CD14-positive monocyte (primary cell): ENCODE results near the gene MYO1A. TPM values are rescaled to one million over a fixed set of nuclear protein-coding genes. Genes with fewer than 3 reads are reported as not detected.

Experiments
- DNase-seq, 3 donors: peaks; one replicate each; pipeline ENCODE4 v3.0.0-alpha.2; 2011 to 2022
- H2AFZ ChIP-seq: 2 replicates; pipeline ENCODE4 v1.6.0; 2012; ENCODE audit warnings: mild to moderate bottlenecking, low read depth, low read length, inconsistent platforms; ENCODE audit not compliant: insufficient read depth, poor library complexity, severe bottlenecking
- H3K27ac ChIP-seq, 2 donors: 1 replicate in 1 of 2; 2 replicates in 1 of 2; pipeline ENCODE4 v1.5.1; 2012 to 2013; ENCODE audit warnings: low read length in 2 of 2, control low read depth in 1 of 2, inconsistent platforms in 1 of 2, low read depth in 1 of 2, mild to moderate bottlenecking in 1 of 2
- H3K27me3 ChIP-seq, 2 donors: one replicate each; pipeline versions ENCODE4 v1.6.0 to v1.6.1; 2011 to 2013; ENCODE audit warnings: low read length in 2 of 2; ENCODE audit not compliant: control insufficient read depth in 2 of 2, insufficient read depth in 2 of 2
- H3K36me3 ChIP-seq, 2 donors: replicated peaks in 1 of 2; 1 replicate in 1 of 2; 2 replicates in 1 of 2; pipeline versions ENCODE4 v1.5.1 to v1.6.1; 2012 to 2013; ENCODE audit warnings: low read length in 2 of 2, control low read depth in 1 of 2, inconsistent platforms in 1 of 2, mild to moderate bottlenecking in 1 of 2; ENCODE audit not compliant: insufficient read depth in 2 of 2, control insufficient read depth in 1 of 2
- H3K4me1 ChIP-seq, 2 donors: 1 replicate in 1 of 2; 2 replicates in 1 of 2; pipeline versions ENCODE4 v1.5.1 to v1.6.1; 2012 to 2013; ENCODE audit warnings: low read length in 2 of 2, control low read depth in 1 of 2, inconsistent platforms in 1 of 2, mild to moderate bottlenecking in 1 of 2, moderate library complexity in 1 of 2; ENCODE audit not compliant: insufficient read depth in 2 of 2, control insufficient read depth in 1 of 2
- H3K4me2 ChIP-seq: replicated peaks from 2 replicates; pipeline ENCODE3; 2012; ENCODE audit warnings: low read length, moderate library complexity, mild to moderate bottlenecking; ENCODE audit not compliant: poor library complexity, severe bottlenecking; ENCODE audit errors: extremely low read depth
- H3K4me3 ChIP-seq, 3 experiments: fragments of 200-600 bp in 1 of 3; sonication (generic) in 1 of 3; replicated peaks in 1 of 3; 1 replicate in 2 of 3; 2 replicates in 1 of 3; pipeline ENCODE4 v1.5.1; 2011 to 2013; ENCODE audit warnings: low read length in 3 of 3, mild to moderate bottlenecking in 3 of 3, control low read depth in 2 of 3, low read depth in 2 of 3, inconsistent platforms in 1 of 3, moderate library complexity in 1 of 3
- H3K79me2 ChIP-seq: 2 replicates; pipeline ENCODE4 v1.6.0; 2012; ENCODE audit warnings: mild to moderate bottlenecking, control low read depth, inconsistent platforms, low read length, moderate library complexity; ENCODE audit not compliant: insufficient read depth
- H3K9ac ChIP-seq: 2 replicates; pipeline ENCODE4 v1.6.0; 2017; ENCODE audit warnings: low read length, mild to moderate bottlenecking; ENCODE audit not compliant: insufficient read depth, poor library complexity, severe bottlenecking
- H3K9me3 ChIP-seq, 2 donors: replicated peaks in 1 of 2; 1 replicate in 1 of 2; 2 replicates in 1 of 2; pipeline versions ENCODE4 v1.5.1 to v1.6.1; 2012 to 2013; ENCODE audit warnings: low read length in 2 of 2, control low read depth in 1 of 2; ENCODE audit not compliant: control insufficient read depth in 1 of 2, insufficient read depth in 1 of 2
- H4K20me1 ChIP-seq: 2 replicates; pipeline ENCODE4 v1.6.0; 2012; ENCODE audit warnings: mild to moderate bottlenecking, low read length, control low read depth, moderate library complexity; ENCODE audit not compliant: insufficient read depth
- H3K27ac Mint-ChIP-seq, 7 donors: one replicate each; pipeline ENCODE4 v1.8.0; 2020; ENCODE audit warnings: mild to moderate bottlenecking in 7 of 7, mixed read lengths in 7 of 7, moderate library complexity in 6 of 7, inconsistent platforms in 2 of 7
- H3K27me3 Mint-ChIP-seq, 3 donors: one replicate each; pipeline ENCODE4 v1.8.0; 2021 to 2022; ENCODE audit warnings: low read depth in 3 of 3, mild to moderate bottlenecking in 3 of 3, mixed read lengths in 3 of 3, moderate library complexity in 3 of 3, inconsistent platforms in 1 of 3
- H3K36me3 Mint-ChIP-seq, 2 donors: one replicate each; pipeline ENCODE4 v1.8.0; 2020; ENCODE audit warnings: mixed read lengths in 2 of 2, inconsistent platforms in 1 of 2, mild to moderate bottlenecking in 1 of 2
- H3K4me1 Mint-ChIP-seq: one replicate; pipeline ENCODE4 v1.8.0; 2020; ENCODE audit warnings: mild to moderate bottlenecking, mixed read lengths
- H3K4me3 Mint-ChIP-seq, 2 donors: one replicate each; pipeline ENCODE4 v1.8.0; 2020; ENCODE audit warnings: mild to moderate bottlenecking in 2 of 2, mixed read lengths in 2 of 2, moderate library complexity in 1 of 2
- H3K9me3 Mint-ChIP-seq, 7 donors: one replicate each; pipeline ENCODE4 v1.8.0; 2020 to 2022; ENCODE audit warnings: mixed read lengths in 7 of 7, mild to moderate bottlenecking in 6 of 7, moderate library complexity in 6 of 7, inconsistent platforms in 2 of 7
- CTCF ChIP-seq: fragments of 200-600 bp; IDR thresholded peaks from one replicate; pipeline ENCODE4 v1.8.0; 2022; ENCODE audit warnings: antibody characterized with exemption, mild to moderate bottlenecking
- WGBS: methylation state at CpG from one replicate; pipeline ENCODE4 v1.1.5; 2013; ENCODE audit warnings: missing lambda C conversion rate; ENCODE audit not compliant: insufficient coverage; 5-methylcytosine and 5-hydroxymethylcytosine counted together
- intact Hi-C, 2 donors: fragments of 100-400 bp; cut with micrococcal nuclease; formaldehyde crosslinking; loops; one replicate each; pipeline versions ENCODE4 v1.15.0 to v1.15.1; 2023
- polyA plus RNA-seq, 3 donors: library from polyadenylated mRNA; depleted of rRNA in 1 of 3; unstranded in 2 of 3; stranded (reverse) in 1 of 3; fragments of 300-500 nt in 2 of 3; fragments of >200 nt in 1 of 3; fragmentation: Illumina TruSeq in 2 of 3; gene quantifications; 1 replicate in 2 of 3; 2 replicates in 1 of 3; pipeline ENCODE4 v1.2.3, GENCODE V29; 2012 to 2021

The MYO1A gene
- polyA plus RNA-seq, 3 donors = 0.22 to 1.7 (median 1.3) TPM

DNA sequence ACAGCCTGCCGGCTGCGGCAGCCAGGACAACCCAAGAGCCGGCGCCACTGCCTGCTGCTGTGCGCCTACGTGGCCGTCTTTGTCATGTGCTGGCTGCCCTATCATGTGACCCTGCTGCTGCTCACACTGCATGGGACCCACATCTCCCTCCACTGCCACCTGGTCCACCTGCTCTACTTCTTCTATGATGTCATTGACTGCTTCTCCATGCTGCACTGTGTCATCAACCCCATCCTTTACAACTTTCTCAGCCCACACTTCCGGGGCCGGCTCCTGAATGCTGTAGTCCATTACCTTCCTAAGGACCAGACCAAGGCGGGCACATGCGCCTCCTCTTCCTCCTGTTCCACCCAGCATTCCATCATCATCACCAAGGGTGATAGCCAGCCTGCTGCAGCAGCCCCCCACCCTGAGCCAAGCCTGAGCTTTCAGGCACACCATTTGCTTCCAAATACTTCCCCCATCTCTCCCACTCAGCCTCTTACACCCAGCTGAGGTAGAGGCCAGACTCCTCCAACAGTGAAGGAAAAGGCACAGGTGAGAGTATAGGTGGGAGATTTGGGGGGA lies 53.9 kb downstream of the MYO1A start:
- Histone ChIP-seq H3K27ac (no peak overlapping the region), H4K20me1 (peaks cover 3% of the 10 kb centered on the region), H3K9me3 (no peaks in the 10 kb centered on the region), H3K36me3 (peaks cover 10 to 30% of the 10 kb centered on the region in 2 donors), H3K79me2 (no peaks in the 10 kb centered on the region), H3K4me2 (no peak overlapping the region), H3K4me3 (no peak overlapping the region), H3K4me1 (peaks cover 9 to 11% of the 10 kb centered on the region in 2 donors), H3K9ac (no peak overlapping the region), H2AFZ (no peak overlapping the region), H3K27me3 (no peaks in the 10 kb centered on the region)
- H3K9me3 Mint-ChIP-seq = no peaks in the 10 kb centered on the region
- DNase-seq = no peak
- H3K4me3 Mint-ChIP-seq = no peak overlapping the region
- peak overlapping the region in 1 of 7 donors; percentile 6 for H3K27ac Mint-ChIP-seq
- intact Hi-C loops = no loop called here
- peaks cover 13% of the 10 kb centered on the region for H3K4me1 Mint-ChIP-seq
- H3K27me3 Mint-ChIP-seq = peaks cover 0 to 5% (median 3%) of the 10 kb centered on the region in 3 donors
- peaks cover 23 to 40% of the 10 kb centered on the region in 2 donors for H3K36me3 Mint-ChIP-seq
- no peak for TF ChIP-seq CTCF
- WGBS = 97% methylated on average over 11 of the region's 11 CpGs

GRCh38 chr12:56995201-56995929 lies 54.6 kb downstream of the MYO1A start:
- peaks cover 0 to 5% (median 3%) of the 10 kb centered on the region in 3 donors for H3K27me3 Mint-ChIP-seq
- Histone ChIP-seq H3K4me3 (no peak overlapping the region), H2AFZ (no peak overlapping the region), H3K79me2 (no peaks in the 10 kb centered on the region), H3K9ac (no peak overlapping the region), H3K36me3 (peaks cover 4 to 24% of the 10 kb centered on the region in 2 donors), H3K9me3 (no peaks in the 10 kb centered on the region), H4K20me1 (no peaks in the 10 kb centered on the region), H3K4me1 (peaks cover 14 to 15% of the 10 kb centered on the region in 2 donors), H3K27ac (no peak overlapping the region), H3K27me3 (no peaks in the 10 kb centered on the region), H3K4me2 (no peak overlapping the region)
- intact Hi-C loops = no loop called here
- no peak for TF ChIP-seq CTCF
- no peak overlapping the region for H3K27ac Mint-ChIP-seq
- H3K36me3 Mint-ChIP-seq = peaks cover 22 to 33% of the 10 kb centered on the region in 2 donors
- WGBS = 98% methylated on average over 19 of the region's 26 CpGs
- no peaks in the 10 kb centered on the region for H3K9me3 Mint-ChIP-seq
- DNase-seq = no peak
- H3K4me1 Mint-ChIP-seq = peaks cover 19% of the 10 kb centered on the region
- H3K4me3 Mint-ChIP-seq = no peak overlapping the region
